Kidney tubule cell (primary cell): ENCODE measurements around the gene MRTFB.

Source experiments
- DNase-seq: peaks from one replicate; pipeline ENCODE4 v3.0.0-alpha.2; 2018; ENCODE audit warnings: low spot score

The MRTFB gene

DNA sequence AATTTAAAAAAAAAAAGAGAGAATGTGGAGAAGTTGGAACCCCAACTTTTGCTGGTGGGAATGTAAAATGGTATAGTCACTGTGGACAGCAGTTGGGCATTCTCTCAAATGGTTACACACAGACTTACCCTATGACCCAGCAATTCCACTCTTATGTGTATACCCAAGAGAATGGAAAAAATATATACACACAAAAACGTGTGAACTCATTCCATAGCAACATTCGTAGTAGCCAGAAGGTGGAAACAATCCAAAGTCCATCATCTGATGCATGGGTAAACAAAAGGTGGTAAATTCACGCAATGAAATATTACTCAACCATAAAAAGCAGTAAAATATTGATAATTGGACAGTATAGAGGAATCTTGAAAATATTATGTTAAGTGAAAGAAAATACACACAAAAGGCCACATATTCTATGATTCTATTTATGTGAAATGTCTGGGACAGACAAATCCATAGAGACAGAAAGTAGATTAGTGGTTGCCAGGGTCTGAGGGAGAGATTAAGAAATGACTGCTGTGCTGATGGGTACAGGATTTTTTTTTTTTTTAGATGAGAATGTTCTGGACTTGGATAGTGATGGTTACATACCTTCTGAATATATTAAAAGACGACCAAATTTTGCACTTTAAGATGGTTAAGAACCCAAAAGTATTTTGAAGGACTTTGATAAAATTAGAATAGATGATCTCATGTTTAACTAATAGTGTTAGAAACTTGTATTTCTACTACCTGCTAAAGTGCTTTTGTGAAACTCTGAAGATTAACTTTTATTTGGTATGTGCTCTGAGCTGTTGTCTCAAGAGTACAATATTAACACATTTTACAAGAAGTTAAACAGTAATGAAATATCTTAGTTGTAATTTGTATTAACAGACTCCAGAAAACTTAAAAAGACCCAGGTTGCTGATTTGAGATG, 60.9 kb downstream of the MRTFB start:
- peak; percentile 37 for DNase-seq

GRCh38 chr16:14132696-14133048, 61.6 kb downstream of the MRTFB start:
- DNase-seq, result peak; percentile 67

GRCh38 chr16:14133907-14134306, 62.8 kb downstream of the MRTFB start:
- no peak for DNase-seq

- no peak for DNase-seq
Observed at GRCh38 chr16:14135704-14136103, 64.6 kb downstream of the MRTFB start.

- DNase-seq, result no peak
Observed at GRCh38 chr16:14139872-14140271, 68.8 kb downstream of the MRTFB start.

- DNase-seq, result no peak
Observed at GRCh38 chr16:14140923-14141322, 69.8 kb downstream of the MRTFB start.

DNA sequence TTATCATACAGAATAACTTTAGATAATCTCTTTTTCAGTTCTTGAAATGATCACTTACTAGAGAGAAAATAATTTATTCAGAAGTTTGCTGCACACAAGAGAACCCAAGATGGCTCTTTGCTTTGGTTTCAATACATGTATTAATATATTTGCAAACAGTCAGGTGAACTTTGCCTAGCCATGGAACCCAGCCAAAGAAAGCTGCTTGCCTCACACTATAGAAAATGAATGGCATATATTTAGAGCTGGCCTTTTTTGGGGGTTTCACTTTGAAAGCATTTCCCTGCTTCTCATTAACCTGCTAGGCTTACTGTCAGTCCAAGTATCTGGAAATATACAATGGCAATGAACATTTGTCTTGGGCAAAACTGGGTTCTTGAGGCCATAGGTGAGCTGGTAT, 75.3 kb downstream of the MRTFB start:
- DNase-seq, result no peak

- DNase-seq, result peak; percentile 3
Observed at GRCh38 chr16:14148016-14148415, 76.9 kb downstream of the MRTFB start.

GRCh38 chr16:14148569-14148968, 77.5 kb downstream of the MRTFB start:
- DNase-seq, result peak; percentile 78

GRCh38 chr16:14150796-14151195, 79.7 kb downstream of the MRTFB start:
- DNase-seq, result no peak

- DNase-seq, result no peak
Observed at GRCh38 chr16:14151256-14152030, 80.3 kb downstream of the MRTFB start.

GRCh38 chr16:14155572-14156190, 84.6 kb downstream of the MRTFB start:
- DNase-seq, result no peak

DNA sequence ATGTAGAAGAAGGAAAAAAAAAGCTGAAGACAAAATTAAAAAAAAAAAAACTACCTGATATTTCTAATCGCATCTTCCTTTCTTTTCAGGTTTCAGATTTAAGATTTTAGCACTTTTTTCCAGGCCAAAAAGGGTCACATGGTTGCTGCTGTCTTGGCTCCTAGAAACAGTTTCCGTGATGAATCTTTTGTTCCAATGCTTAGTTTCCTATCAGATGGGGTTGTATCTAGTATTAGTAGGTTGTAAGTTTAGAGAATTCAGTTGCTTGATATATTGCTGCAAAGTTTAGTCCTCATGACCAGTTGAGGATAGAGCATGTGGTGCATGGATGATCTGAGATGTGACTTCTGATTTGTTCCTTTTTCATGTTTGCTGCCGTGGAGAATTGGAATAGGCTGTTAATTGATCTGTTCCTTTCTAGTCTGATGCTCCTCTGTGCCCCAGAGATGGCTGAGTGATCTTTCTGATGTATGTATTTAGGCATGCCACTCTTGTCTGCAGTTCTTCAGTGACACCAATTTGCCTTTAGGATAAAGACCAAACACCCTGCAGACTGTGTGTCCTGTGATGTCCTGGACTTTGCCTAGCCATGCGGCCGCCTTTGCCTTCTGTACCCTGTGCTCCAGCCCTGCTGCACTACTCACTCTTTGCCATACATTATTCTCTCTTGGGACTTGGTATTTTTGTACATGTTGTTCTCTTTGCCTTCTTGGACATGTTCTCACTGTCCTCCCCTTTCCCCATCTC, 94.0 kb downstream of the MRTFB start:
- DNase-seq, result no peak

- no peak for DNase-seq
Observed at GRCh38 chr16:14168146-14168545, 97.0 kb downstream of the MRTFB start.

DNA sequence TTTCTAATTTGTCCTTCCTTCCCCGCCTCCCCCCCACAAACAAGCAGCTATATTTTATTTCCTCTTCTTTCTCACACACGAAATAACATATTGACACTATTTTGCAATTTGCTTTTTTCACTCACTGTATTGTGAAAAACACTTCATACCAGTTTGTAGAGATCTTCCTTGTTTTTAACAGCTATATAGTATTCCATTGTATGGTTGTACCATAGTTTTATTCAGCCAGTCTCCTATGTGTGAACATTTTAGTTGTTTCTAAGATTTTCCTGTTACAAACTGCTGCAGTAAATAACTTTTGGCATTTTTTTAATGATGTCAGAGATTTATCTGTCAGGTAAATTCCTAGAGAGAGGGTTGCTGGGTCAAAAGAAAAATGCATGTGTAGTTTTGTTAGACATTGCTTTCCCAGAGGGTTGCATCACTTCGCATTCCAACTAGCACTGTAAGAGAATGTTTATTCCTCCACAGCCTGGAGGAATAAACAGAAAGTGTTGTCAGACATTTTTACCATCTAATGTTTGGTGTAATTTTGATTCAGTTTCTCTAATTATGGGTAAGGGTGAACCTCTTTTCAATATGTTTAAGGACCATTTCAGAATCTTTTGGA, 101.2 kb downstream of the MRTFB start:
- peak; percentile 8 for DNase-seq

GRCh38 chr16:14175086-14175485, 104.0 kb downstream of the MRTFB start:
- DNase-seq, result no peak

- DNase-seq, result no peak
Observed at GRCh38 chr16:14177704-14178103, 106.6 kb downstream of the MRTFB start.

GRCh38 chr16:14179116-14179515, 108.0 kb downstream of the MRTFB start:
- peak; percentile 7 for DNase-seq

DNA sequence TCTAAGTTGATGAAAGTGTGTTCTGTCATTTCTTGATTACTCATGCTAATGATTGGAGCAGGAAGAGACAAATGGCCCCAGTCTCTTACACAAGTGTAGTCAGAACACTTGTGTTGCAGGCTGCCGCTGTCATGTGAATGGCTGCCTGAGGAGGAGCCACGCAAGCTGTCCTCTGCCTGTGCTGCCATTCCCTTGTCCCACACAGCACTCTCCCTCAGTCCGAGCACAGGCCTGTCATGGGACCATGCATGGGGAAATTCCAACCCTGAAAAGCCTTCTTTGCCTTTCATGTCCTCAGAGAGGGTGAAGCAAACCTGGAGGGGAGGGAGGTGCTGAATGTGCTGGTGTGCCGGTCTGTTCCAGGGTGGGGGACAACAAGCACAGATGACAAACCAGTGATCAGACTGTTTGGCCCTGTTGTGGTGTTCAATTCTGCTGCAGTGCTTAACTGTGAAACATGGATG, 109.4 kb downstream of the MRTFB start:
- DNase-seq, result peak; percentile 8

- DNase-seq, result peak; percentile 60
Observed at GRCh38 chr16:14181371-14182050, 110.4 kb downstream of the MRTFB start.

- DNase-seq, result no peak
Observed at GRCh38 chr16:14182999-14183398, 111.9 kb downstream of the MRTFB start.
